SHP77 treated with DMSO at 0.1 percent for 48 hours (cell line): ENCODE data around the gene STAP2.
"Not testable (repeated sequence)": the region's sequence is repeated elsewhere in the genome, so short reads cannot be mapped to it uniquely, and the experiment has no call there.

Experiments used
- DNase-seq: peaks from one replicate; lab custom pipeline; 2025; lab: John Stamatoyannopoulos, UW

The STAP2 gene

DNA sequence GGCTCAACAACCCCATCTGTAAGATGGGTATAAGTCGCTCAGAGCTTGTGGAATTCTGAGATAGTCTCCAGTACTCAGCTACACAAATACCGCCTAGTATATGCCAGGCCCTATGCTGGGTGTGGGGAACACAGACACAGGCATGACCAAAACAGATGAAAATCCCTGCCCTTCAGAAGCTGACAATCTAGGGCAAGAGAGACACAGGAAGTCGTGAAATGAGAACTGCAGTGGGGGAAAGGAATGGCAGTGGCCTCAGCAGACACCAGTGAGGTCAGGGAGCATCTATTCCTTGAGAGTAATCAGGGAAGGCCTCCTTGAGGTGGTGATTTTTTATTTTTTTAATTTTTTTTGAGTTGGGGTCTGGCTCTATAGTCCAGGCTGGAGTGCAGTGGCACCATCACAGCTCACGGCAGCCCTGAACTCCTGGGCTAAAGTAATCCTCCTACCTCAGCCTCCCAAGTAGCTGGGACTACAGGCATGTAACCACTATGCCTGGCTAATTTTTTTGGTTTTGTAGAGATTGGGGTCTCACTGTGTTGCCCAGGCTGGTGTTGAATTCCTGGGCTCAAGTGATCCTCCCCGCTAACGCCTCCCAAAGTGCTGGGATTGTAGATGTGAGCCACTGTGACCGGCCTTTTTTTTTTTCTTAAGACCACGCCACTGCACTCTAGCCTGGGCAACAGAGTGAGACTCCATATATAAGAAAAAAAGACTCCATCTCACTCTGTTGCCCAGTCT lies 39.6 kb downstream of the STAP2 start:
- DNase-seq: no peak

DNA sequence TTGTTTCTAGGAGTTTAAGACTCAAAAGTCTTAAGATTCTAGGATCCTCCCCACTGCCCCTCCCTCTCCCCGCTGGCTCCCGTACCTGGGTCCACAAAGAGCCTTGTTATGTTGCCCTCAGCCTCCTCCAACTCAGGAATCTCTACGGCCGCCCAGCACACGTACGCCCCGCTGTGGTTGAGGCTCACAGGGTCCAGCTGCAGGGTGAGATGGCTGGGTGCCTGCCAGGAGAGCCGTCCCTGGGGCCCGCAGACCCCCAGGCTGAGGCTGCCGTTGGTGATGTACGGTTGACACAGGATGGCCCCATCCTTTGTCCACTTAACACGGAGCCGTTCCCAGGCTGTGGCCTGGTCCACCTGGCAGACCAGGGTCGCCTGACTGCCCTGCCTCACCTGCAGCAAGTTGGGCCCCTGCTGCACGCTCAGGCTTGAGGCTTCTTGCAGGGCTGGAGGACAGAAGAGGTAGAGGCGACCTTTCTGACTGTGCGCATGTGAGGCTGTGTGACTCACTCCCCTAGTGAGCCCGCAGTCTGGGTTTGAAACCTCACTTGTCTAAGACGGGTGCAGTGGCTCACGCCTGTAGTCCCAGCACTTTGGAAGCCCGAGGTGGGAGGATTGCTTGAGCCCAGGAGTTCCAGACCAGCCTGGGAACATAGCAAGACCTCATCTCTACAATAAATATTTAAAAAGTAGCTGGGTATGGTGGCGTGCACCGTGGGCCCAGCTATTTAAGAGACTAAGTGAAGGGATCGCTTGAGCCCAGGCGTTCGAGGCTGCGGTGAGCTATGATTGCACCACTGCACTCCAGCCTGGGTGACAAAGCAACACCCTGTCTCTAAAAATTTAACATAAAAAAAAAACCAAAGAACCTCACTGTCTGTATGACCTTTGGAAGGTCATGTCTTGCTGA lies 40.5 kb downstream of the STAP2 start:
- no peak for DNase-seq

DNA sequence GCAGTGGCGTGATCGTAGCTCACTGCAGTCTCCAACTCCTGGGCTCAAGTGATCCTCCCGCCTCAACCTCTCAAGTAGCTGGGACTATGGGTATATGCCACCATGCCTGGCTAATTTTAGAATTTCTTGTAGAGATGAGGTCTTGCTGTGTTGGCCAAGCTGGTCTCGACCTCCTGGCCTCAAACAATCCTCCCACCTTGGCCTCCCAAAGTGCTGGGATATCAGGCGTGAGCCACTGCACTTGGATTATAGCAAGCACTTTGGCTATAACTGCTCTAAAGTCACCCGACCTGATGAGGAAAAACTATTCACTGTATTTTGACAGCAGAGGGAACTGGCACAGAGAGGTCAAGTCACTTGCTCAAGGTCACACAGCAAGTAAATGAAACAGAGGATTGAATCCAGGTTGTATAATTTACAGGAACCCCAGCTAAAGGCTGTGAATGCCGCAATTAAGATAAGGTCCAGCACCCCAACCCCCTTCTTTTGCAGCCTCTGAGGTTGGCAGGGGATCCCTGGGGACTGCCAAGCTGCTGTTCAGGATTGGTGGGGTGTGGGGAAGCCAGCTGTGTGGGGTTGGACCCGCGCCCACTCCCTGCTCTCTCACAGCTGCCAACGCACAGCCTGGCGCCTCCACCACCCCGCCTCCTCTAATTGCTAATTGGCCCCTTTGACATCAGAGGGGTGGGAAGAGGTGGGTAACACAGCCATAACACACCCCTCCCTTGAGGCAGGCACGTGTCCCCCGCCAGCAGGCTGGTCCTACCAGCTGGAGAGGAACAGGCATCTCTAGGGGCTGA lies 42.5 kb downstream of the STAP2 start:
- peak; percentile 69 for DNase-seq

GRCh38 chr19:4294389-4294788 lies 44.2 kb downstream of the STAP2 start:
- no peak for DNase-seq

- DNase-seq: no peak
Measured at GRCh38 chr19:4292515-4292914, 46.1 kb downstream of the STAP2 start.

GRCh38 chr19:4291184-4291732 lies 47.4 kb downstream of the STAP2 start:
- no peak for DNase-seq

DNA sequence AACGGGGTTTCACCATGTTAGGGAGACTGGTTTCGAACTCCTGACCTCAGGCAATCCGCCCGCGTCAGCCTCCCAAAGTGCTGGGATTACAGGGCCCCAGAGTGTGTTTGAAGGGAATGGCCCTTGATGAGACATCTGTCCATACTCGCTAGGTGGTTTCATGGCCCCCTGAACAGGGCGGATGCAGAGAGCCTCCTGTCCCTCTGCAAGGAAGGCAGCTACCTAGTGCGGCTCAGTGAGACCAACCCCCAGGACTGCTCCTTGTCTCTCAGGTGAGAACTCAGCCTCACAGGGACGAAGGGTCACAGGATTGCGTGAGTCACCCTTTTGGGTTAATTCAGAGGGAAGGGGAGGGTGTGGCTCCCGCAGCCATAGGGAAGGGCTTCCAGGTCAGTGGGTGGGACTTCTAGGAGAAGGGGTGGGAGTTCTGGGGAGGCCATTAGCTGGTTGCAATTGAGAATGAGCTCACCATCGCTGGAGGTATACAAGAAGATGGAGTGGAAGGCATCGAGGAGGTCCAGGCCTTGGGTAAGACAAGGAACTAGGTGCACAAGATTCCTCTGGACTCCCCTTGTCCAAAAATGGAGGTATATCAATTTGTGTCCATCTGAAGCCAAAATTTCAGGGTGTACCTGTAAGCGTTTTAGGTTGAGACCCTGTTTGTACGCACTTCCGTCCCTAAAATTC lies 50.4 kb downstream of the STAP2 start:
- DNase-seq: no peak

- not testable (repeated sequence) for DNase-seq
Measured at GRCh38 chr19:4286141-4286540, 52.5 kb downstream of the STAP2 start.

DNA sequence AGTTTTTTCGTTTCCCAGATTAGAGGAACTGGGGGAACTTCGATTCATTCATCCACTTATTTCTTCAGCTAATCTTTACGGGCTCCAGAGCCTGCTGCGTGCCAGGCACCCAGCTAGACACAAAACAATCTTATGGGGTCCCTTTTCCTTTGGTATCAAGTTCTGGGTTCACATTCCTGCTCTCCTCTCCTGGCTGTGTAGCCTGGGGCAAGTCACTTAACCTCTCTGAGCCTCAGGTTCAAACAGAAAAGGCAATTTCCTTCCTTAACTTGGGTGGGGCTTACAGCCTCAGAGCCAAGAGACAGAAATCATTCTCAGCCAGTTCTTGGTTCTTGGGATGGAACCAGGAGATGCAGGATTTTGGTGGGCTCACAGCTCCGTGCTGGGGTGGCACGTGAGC lies 53.7 kb downstream of the STAP2 start:
- no peak for DNase-seq

- peak; percentile 25 for DNase-seq
Measured at GRCh38 chr19:4284176-4284958, 54.3 kb downstream of the STAP2 start.

DNA sequence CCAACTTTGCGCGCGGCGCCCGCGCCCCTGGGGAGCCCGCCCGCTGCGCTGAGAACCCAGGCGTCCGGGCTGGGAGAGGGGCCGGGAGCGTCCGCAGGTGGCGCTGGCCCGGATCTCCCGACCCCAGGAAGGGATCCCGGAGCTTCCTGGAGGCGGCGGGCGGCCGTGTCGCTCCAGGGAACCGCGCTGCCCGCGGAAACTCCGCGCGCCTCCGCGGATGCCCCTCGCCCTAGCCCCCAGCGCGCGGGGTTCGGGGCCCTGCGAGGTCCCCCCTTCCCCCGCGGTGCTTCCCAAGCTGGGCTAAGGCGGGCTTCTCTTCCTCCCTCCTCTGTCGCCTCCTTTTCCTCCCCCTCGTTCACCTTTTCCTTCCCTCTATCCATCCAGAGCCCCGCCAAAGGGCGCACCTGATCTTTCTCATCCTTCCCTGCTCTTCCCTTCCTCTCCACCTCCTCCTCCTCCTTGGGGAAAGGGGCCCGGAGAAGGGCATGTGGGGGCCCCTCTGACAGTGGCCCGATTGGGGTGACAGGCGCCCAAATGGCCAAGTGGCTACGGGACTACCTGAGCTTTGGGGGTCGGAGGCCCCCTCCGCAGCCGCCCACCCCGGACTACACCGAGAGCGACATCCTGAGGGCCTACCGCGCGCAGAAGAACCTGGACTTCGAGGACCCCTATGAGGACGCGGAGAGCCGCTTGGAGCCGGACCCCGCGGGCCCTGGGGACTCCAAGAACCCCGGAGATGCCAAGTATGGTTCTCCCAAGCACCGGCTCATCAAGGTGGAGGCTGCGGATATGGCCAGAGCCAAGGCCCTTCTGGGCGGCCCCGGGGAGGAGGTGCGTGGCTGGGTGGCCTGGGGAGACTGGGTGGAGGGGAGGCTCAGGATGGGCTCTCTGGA lies 58.9 kb downstream of the STAP2 start:
- DNase-seq: no peak

DNA sequence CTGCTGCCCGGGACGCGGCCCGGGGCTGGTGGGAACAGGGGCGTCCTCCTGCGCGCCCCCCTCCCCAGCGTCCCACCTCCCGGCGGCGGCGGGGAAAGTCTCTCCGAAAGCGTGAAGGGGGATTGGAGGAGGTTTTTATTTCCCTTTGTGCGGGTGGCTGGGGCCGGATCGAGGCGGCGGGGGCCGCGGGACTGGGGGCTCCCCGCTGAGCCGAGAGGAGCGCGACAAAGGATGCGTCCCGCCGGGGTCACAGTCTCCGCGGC lies 59.4 kb downstream of the STAP2 start:
- DNase-seq: no peak

DNA sequence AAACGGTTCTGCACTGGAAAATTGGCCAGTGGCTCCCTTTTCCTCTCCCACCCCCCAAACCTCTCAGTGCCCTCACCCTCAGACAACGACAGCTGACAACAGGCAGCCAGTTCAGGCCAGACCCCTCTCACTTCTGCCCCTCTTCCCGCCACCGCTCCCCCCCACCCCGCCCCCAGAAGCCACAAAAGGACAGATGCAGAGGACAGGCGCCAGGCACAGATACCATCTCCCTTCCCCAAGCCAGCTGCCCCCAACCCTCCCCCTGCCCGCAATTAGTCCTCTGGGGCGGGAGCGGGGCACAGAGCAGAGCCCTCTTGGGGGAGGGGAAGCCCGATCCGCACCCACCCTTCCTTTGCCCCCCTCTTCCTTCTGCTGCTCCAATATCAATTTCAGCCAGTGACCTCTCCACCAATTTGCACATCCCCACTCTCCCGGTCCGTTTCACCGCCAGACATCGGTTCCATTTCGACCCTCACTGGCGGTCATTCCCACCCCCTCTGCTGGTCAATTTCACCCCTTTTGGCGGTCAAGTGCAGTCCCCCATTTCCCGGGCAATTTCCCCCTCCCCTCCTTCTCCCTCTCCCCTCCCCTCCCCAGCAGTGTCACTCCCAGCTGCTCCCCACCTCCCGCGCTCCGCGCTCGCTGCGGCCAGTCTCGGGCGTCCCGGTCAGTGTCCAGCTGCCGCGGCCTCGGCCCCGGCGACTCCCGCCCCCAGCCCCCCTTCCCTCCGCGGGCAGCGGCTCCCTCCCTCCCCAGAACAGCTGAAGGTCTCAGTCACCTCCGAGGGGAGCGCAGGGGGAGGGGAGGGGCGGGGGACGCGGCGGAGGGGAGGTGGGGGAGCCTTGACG lies 60.0 kb downstream of the STAP2 start, which contains the start of gene SHD:
SHD (plus strand) TSS at position 848 of the 848 bp plus-strand sequence. CDS start 798 bp downstream, outside the sequence.
- DNase-seq: no peak

GRCh38 chr19:4278010-4278409 lies 60.6 kb downstream of the STAP2 start:
- DNase-seq: no peak

DNA sequence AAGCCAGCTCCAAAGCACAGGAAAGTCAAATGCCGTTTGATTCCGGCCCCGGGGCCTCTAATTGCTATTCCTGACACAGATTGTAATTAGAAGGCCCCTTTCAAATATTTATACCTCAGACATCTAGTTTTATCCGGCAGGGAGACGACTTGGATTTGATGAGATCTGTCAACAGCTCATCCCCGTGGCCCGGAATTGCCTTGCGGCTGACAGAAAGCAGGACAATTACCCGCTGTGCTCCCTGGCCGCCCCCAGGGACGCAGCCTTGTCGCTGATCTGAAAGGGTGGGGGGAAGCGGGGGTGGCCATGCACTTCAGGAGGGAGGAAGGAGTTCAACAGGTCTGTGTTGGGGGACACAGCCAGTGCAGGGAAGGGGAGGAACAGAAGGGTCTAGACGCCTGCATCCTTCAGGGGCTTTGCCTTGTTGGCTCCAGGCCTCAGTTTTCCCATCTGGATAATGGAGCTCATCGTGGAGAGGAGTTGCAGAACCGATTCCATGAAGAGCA lies 61.4 kb downstream of the STAP2 start:
- no peak for DNase-seq

DNA sequence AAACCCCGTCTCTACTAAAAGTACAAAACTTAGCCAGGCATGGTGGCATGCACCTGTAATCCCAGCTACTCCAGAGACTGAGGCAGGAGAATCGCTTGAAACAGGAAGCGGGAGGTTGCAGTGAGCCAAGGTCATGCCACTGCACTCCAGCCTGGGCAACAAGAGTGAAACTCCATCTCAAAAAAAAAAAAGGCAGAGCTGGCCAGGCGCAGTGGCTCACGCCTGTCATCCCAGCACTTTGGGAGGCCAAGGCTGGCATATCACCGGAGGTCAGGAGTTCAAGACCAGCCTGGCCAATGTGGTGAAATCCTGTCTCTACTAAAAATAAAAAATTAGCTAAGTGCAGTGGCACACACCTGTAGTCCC lies 64.3 kb downstream of the STAP2 start:
- DNase-seq: not testable (repeated sequence)
